KBM-7 (cell line): ENCODE measurements around the gene RGS1.

Experiments
- DNase-seq: peaks from one replicate; pipeline ENCODE4 v3.0.0-alpha.2; 2015
- in situ Hi-C: fragments of 300-500 bp; cut with MboI; formaldehyde crosslinking; loops from 2 replicates; pipeline ENCODE4 v1.14.3; 2020; ENCODE audit warnings: low sequenced_read_pairs, low pct_unique_long_range_greater_than_20kb, mixed read lengths

The RGS1 gene

GRCh38 chr1:192550922-192551534 is 24.5 kb upstream of the RGS1 start:
- DNase-seq: peak; percentile 58
- in situ Hi-C loops: no loop called here

DNA sequence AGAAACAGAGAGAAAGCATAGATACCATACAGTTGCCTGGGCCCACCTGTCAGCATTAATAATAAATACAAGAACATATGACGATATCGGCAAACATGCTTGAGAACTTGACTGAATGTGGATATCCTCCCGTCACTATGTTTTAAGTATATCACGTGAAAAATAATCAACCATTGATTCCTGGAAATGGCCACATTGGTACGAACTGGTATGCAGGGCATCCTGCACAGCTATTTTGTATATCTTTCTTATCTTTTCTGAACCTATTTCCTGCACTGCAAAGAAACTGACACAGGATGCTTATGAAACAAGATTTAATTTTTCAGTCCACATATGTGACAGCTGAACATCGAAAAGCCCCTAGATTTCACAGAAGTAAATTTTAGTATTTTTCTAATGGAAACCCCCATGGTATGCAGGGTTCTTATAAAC is 22.8 kb upstream of the RGS1 start:
- no peak for DNase-seq
- in situ Hi-C loops: no loop called here

DNA sequence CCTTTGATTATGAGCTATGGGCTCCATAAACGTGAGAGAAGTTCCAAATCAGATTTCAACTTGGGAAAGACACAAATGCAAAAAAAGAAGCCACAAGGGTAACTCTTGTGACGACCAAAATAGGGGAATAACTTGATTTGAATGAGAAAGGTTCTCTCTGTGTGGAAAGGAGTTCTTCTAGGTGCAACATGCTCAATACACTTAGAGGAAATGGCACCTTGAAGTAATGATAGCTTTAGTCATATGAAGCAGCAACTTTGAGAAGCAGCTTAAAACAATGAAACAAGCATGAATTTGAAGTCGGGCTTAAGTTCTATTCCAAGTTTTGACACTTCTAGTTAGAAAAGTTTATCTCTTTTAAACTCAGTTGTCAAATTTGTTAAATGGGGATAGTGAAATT is 21.8 kb upstream of the RGS1 start:
- in situ Hi-C loops: no loop called here
- DNase-seq: no peak

GRCh38 chr1:192554904-192555303 is 20.7 kb upstream of the RGS1 start:
- no peak for DNase-seq
- in situ Hi-C loops: no loop called here

DNA sequence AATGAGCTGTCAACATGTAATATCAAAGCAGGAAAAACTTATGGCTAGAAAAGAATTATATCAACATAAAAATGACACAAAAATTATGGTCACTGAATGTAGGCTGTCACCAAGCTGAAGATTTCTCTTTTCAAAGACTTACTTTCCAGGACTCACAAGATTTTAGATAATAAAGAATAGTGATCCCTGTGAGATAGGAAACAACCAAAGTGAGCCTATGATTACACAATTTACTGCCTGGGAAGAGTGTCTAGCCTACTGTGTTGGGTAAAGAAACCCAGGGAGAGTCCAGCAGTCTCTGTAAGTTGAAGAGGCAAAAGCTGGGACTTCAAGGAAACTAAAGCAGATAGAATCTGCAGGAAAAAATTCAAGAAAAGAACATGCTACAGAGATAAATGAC is 20.2 kb upstream of the RGS1 start:
- no peak for DNase-seq
- in situ Hi-C loops: no loop called here

DNA sequence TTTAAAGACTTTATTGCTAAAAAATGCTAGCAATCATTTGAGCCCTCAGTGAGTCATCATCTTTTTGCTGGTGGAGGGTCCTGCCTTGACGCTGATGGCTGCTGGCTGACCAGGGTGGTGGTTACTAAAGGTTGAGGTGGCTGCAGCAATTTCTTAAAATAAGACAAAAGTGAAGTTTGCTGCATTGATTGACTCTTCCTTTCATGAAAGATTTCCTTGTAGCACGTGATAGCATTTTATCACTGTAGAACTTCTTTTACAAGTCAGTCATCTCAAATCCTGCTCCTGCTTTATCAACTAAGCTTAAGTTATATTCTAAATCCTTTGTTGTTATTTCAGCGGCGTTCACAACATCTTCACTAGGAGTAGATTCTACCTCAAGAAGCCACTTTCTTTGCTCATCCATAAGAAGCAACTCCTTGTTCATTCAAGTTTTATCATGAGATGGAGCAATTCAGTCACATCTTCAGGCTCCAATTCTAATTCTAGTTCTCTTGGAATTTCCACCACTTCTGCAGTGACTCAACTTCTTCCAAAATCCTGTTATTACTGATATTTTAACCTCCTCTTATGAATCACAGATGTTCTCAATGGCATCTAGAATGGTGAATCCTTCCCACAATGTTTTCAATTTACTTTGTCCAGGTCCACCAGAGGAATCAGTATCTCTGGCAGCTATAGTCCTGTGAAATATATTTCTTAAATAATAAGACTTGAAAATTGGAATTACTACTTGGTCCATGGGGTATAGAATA is 17.6 kb upstream of the RGS1 start:
- in situ Hi-C loops: no loop called here
- DNase-seq: no peak

DNA sequence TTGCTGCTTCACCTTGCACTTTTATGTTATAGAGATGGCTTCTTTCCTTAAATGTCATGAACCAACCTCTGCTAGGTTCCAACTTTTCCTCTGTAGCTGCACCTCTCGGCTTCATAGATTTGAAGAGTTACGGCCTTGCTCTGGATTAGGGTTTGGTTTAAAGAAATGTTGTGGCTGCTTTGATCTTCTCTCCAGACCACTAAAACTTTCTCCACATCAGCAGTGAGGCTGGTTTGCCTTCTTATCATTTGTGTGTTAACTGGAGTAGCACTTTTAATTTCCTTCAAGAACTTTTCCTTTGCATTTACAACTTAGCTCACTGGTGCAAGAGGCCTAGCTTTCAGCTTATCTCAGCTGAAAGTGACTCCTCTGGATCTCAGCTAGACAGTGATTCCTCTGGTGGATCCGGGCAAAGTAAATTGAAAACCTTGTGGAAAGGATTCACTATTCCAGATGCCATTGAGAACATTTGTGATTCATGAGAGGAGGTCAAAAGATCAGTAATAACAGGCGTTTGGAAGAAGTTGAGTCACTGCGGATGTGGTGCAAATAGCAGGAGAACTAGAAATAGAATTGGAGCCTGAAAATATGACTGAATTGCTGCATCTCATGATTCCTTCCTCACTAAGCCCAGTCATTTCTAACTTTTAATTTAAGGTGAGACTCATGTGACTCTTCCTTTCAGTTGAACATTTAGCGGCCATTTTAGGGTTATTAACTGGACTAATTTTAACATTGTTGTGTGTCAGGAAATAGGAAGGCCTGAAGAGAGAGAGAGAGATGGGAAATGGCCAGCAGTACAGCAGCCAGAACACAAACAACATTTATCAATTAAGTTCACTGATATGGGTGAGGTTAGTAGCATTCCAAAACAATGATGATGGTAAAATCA is 16.2 kb upstream of the RGS1 start:
- in situ Hi-C loops: no loop called here

GRCh38 chr1:192561301-192561700 is 14.3 kb upstream of the RGS1 start:
- in situ Hi-C loops: no loop called here
- no peak for DNase-seq

More for the DNA sequence above, 16.2 kb upstream of the RGS1 start:
- no peak for DNase-seq

DNA sequence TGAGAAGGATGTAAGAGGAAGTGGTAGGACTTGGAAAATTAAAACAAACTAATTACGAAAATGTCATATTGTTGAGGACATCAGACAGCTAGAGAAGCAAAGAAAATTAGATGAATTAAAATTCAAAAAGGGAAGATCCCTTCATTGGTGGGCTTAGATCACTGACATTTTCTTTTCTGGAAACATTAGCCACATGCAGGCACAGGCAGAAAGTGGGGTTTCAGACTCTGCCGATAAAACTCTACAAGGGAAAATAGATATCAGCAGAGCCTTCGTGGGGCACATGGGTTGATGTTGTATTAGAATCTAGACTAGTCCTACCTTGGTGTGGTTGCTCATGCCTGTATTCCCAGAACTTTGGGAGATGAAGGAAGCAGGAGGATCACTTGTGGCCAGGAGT is 12.4 kb upstream of the RGS1 start:
- DNase-seq: no peak
- in situ Hi-C loops: no loop called here

GRCh38 chr1:192564099-192564498 is 11.5 kb upstream of the RGS1 start:
- DNase-seq: no peak
- in situ Hi-C loops: no loop called here

DNA sequence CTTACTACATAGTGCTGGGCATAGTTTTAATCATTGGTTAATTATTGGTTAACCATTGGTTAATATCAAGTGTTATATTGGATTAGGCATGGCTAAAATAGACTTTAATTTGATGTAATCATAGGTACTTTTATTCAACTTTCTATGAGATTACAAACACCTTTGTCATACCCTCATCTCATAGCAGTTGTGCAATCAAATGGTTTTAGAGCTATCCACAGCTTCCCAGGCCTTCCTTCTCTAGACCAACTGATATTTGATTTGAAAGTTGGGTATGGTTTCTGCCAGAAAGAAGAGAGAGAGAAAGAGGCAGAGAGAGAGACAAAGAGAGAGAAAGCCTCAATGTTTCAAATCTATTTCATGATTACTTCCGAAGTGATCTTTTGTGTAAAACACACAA is 9.6 kb upstream of the RGS1 start:
- DNase-seq: no peak
- in situ Hi-C loops: no loop called here

DNA sequence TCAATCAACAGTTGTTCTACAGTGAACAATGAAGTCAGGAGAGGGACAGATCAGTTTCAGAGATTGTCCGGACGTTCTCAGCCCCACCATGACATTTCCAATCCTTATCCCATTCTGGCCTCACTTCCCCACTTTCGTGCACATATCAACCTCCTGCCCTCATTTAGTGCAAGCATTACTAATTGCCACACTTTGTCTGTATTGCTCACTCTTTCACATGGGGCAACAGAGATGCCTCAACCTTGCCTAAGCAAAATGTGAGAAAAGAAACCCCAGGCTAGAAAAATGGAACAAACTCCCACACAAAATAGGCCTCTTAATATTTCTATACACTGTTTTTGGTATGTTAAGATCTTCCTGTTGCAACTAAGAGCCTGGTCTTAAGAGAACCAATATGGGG is 8.9 kb upstream of the RGS1 start:
- DNase-seq: no peak

DNA sequence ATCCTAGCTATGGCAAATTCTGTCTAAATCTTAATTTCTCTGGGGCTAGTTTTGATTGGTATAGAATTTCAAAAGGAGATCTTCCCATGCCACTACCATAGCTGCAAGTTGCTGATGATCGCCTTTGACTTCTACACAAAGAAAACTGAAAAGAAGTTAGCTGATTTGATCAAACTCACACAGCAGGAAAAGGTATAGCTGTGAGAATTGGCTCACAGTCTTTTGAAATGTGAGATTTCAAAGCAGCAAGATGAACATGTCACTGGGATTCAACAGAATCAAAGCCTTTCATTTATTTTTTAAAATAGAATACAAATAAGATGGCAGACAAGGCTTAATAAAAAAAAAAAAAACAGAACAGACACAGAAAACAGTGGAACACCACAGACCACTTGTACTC is 7.5 kb upstream of the RGS1 start:
- DNase-seq: no peak
- in situ Hi-C loops: no loop called here

More for the DNA sequence above, 8.9 kb upstream of the RGS1 start:
- in situ Hi-C loops: no loop called here

DNA sequence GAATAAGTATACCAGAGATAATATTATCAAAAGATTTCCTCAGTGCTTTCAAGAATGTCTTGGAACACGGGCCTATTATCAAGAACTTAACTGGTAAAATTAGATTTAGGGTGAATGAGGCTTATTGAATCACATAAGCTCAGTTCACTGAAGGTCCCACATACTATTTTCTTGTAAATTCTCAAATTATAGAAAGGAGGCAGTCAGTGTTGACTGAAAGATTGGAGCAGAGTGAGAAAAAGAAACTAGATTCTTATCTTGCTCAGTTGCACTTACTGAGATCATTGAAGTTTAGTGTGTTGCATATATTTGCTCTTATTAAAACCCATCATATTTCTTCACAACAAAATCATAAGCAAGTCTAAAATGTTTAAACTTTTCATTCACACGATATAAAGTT is 3.9 kb upstream of the RGS1 start:
- no peak for DNase-seq
- in situ Hi-C loops: no loop called here

DNA sequence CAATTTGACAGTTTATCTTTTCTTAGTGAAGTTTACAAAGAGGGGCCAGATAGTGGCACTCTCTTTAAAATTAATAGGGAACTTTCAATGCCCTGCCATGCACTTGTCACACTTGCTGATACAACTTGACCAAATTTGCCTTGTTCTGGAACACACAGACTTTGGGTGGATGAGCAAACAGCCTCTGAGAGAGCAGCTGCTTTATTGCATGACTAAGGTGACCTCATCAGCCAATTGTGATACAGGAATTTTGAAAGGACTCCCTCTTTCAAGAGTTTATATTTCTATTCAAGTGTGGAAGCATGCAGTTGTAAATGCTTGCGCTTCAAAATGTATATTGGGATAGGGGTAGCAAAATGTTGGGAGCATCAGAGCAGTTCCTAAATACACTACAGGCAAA is 2.1 kb upstream of the RGS1 start:
- in situ Hi-C loops: no loop called here
- DNase-seq: no peak

DNA sequence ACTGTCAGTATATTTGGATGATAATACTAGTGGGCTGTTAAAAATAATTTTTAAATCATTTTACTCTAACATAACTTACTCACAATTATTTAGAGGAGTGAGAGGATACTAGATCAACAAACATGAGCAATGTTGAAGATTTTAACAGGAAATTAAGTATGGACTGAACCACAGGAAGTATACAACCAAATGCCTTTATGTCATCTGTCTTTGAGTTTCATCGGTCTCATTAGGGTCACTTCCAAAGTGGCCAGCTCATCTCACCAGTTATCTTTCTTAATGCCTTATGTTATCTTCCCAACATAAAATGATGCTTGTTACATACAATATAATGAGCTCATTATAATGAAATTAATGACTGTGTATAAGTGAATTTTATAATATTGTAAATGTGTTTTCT is 1.5 kb upstream of the RGS1 start:
- no peak for DNase-seq
- in situ Hi-C loops: no loop called here

GRCh38 chr1:192576190-192577144 is 894 bp downstream of the RGS1 start:
- in situ Hi-C loops: no loop called here
- no peak for DNase-seq

DNA sequence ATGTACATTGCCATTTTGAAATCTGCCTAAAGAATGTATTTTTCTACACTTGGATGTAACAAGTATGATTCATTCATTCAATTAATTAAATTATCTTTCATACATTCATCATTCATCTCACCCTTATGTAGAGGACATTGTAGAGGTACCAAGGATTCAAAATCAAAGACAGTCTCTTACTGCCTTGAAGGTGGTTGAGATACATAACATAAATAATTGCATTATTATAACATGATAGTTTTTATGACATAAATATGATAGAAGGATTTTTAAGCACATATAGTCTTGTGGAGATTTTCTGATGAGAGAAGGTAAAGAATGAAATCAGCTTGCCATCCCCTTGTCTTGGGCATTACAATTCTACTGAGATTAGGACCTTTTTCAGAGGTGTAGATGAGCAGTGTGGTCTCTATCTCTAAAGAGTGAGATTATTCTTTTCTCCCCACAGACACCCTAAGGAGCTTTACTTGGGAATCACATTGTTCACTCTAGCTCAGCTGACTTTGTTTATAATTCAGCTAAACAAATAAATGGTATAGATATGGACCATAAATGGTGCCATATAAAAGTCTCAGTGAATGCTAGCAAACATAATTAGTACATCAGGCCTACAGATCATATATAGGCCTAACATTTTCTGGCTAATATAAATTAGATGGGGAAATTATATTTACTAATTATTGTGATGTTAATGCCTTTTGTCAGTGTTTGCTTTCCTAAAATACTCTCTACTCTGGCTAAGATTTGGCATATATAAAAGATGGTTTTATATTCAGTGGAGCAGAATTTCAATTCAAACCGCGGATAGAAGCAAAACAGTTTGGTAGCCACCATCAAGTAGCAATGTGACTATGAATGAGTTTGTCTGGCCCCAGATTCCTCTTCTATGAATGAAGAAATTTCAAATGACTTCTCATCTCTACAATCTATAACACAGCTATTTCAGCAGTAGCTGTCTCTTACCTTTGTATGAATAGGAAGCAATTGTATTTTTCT is 1.9 kb downstream of the RGS1 start:
- no peak for DNase-seq
- in situ Hi-C loops: no loop called here
